GM20000 (cell line): ENCODE results near the gene IRS1.

ENCODE experiments used
- DNase-seq: peaks from one replicate; pipeline ENCODE4 v3.0.0; 2012; ENCODE audit warnings: low spot score
- TF ChIP-seq, protein P1 (sequence below): IDR thresholded peaks from 2 replicates; pipeline ENCODE4 v1.5.1; 2012; ENCODE audit warnings: mild to moderate bottlenecking, control low read depth; ENCODE audit errors: extremely low read depth, missing control alignments

The IRS1 gene

DNA sequence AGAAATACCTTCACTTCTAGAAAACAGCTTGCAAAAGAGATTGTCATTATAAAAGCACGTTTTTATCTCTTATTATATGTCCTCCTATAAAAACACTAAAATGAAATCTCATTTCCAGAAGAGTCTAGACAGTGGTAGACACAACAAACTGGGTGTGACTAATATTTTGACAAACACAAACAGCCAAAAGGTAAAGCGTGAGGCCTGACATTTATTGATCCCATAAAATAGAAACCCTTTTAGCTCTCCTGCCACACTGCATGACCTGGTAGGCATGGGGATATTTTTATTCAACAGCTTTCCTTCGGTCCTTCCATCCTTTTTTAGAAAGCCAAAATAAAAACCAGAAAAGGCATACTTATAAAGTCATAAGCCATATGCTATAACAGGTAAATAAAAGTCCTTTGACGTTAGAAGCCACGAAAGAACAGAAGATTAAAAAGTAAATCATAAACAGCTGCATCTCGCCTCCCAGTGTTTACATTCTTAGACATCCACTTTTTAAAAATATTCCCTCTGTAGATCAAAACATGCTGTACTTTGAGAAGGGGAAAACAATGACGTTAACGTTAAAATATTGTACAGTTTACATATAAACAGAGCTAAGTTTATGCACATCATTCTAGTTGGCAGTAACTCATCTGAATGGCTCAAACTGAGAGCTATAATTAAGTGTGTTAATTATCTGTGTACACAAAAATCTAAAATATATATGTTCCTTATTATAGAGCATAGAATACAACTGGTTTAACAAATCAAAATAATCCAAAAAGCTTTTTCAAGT lies 44.6 kb downstream of the IRS1 start:
- no peak for DNase-seq
- TF ChIP-seq, protein P1, sequence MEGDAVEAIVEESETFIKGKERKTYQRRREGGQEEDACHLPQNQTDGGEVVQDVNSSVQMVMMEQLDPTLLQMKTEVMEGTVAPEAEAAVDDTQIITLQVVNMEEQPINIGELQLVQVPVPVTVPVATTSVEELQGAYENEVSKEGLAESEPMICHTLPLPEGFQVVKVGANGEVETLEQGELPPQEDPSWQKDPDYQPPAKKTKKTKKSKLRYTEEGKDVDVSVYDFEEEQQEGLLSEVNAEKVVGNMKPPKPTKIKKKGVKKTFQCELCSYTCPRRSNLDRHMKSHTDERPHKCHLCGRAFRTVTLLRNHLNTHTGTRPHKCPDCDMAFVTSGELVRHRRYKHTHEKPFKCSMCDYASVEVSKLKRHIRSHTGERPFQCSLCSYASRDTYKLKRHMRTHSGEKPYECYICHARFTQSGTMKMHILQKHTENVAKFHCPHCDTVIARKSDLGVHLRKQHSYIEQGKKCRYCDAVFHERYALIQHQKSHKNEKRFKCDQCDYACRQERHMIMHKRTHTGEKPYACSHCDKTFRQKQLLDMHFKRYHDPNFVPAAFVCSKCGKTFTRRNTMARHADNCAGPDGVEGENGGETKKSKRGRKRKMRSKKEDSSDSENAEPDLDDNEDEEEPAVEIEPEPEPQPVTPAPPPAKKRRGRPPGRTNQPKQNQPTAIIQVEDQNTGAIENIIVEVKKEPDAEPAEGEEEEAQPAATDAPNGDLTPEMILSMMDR, result no peak

DNA sequence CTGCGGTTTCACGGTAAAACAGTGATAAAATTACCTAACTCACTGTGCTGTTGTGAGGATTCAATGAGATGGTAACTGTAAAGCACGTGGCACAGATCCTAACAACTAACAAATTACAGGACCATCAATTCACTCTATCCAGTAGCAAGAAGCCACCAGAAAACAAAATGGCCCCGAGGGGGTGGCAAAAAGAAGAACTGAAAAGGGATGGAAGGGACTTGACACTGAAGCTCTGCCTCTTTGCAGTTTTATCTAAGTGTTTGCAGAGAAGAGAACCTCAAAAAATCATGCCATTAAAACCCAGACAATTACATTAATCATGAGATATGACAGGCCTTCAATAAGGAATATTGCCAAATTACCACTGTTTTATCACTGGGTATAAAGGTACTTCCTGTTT lies 46.7 kb downstream of the IRS1 start:
- no peak for DNase-seq
- TF ChIP-seq, protein P1, result no peak

DNA sequence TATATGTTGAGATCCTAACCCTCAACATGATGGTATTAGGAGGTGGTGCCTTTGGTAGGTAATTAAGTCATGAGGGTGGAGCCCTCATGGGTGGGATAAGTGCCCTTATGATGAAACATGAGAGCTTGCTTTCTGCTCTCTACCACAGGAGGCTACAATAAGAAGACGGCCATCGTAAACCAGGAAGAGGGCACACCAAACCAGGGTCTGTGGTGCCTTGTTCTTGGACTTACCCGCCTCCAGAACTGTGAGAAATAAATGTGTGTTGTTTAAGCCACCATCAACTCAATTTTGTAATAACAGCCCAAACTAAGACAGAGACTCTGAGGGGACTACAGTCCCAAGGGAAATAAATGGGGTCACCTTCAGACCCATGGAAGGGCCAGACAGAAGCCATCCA lies 52.3 kb downstream of the IRS1 start:
- TF ChIP-seq, protein P1, result no peak
- DNase-seq, result no peak

DNA sequence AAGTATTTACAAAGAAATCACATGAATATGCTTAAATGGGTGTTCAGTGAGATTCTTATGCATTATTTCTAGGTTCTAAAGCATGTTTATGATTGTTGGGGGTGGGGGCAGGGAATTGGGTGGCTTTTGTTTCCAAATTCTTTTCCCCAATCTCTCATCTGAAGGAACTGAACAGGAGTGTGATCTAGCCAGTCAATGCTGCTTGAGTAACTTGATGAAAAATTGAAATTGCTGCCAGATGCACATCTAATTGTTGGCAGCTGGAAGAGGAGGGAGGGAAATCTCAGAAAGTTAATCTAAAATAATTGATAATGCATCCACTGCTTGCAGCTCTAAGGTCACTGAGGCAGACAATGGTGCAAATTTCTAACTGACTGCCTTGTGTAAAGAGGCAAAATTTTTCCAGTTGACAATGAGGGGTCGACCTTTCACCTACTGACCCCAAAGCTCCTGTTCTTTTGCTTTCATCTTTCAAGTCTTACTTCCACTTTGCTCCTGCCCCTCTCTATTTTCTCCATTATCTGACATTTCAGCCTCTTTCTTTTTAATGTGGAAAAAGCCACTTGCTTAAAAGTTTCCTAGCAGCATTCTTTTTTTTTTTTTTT lies 53.3 kb downstream of the IRS1 start:
- no peak for DNase-seq
- TF ChIP-seq, protein P1, result no peak

DNA sequence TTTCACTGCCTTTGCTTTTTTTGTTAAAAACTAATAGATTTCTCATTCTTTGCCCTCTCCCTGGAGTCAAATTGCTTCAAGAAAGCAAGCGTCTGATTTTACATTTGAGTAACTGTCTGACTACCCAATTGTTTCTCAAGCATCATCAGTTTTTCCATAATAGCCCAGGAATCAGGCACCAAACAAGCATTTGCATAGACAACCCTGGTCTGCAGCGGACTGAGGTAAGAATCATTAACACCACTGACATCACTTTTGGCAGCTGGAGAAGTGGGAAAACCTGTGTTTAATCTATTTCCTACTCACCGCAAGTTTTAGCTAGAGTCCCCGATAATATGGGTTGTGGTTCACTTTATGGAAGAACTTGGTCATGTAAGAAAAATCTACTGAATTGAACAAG lies 55.7 kb downstream of the IRS1 start:
- no peak for DNase-seq
- TF ChIP-seq, protein P1, result no peak

DNA sequence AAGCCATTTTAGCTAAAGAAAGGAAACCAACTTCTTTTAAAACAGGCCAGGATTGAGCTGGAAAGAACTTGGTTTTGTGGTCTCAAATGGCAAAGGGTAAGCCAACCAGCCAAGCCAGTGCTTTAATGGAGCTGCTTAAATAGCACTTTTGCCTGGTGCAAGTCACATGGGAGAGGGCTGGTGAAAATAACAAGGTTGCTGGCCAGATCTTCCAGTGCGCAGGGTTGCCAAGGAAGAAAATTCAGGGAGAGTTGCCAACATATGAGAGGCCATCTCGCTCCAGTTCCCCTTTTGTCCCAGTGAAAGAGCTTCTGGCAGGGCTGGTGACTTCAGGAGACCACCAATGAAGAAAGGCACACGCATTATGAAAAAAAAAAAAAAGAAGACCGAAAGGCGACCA lies 57.3 kb downstream of the IRS1 start:
- DNase-seq, result no peak
- TF ChIP-seq, protein P1, result no peak

DNA sequence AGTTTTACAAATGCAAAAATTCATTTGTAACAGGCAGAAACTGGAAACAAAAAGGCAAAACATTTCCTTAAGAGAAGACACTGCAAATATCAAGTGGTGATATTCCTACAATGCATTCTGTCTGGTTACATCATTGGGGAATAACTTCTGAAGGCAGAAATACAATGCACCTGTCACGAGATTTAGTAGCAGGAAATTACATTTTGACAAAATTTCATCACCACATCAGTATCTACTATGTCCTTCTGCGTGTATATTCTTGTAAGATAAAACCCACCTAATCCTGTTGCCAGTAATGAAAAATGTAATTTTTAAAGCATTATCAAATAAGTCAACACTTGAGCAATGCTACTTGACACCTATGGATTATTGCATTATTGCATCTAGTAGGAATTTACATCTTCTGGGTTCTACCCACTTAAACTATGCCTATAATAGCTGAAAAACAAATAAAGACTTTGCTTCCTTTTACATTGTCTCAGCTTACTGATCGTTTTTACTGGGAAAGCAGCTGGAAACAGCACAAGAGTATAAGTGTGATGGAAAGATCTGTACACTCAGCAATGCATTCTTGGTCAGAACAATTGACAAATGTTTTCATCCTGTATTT lies 59.5 kb downstream of the IRS1 start:
- TF ChIP-seq, protein P1, result no peak
- DNase-seq, result no peak
